CD14-positive monocyte (primary cell): Measurements from ENCODE around the gene DES. TPM values are rescaled to one million over a fixed set of nuclear protein-coding genes. Genes with fewer than 3 reads are reported as not detected.

Source experiments
- DNase-seq, 3 donors: peaks; one replicate each; pipeline ENCODE4 v3.0.0-alpha.2; 2011 to 2022
- H2AFZ ChIP-seq: 2 replicates; pipeline ENCODE4 v1.6.0; 2012; ENCODE audit warnings: mild to moderate bottlenecking, low read depth, low read length, inconsistent platforms; ENCODE audit not compliant: insufficient read depth, poor library complexity, severe bottlenecking
- H3K27ac ChIP-seq, 2 donors: 1 replicate in 1 of 2; 2 replicates in 1 of 2; pipeline ENCODE4 v1.5.1; 2012 to 2013; ENCODE audit warnings: low read length in 2 of 2, control low read depth in 1 of 2, inconsistent platforms in 1 of 2, low read depth in 1 of 2, mild to moderate bottlenecking in 1 of 2
- H3K27me3 ChIP-seq, 2 donors: one replicate each; pipeline versions ENCODE4 v1.6.0 to v1.6.1; 2011 to 2013; ENCODE audit warnings: low read length in 2 of 2; ENCODE audit not compliant: control insufficient read depth in 2 of 2, insufficient read depth in 2 of 2
- H3K36me3 ChIP-seq, 2 donors: replicated peaks in 1 of 2; 1 replicate in 1 of 2; 2 replicates in 1 of 2; pipeline versions ENCODE4 v1.5.1 to v1.6.1; 2012 to 2013; ENCODE audit warnings: low read length in 2 of 2, control low read depth in 1 of 2, inconsistent platforms in 1 of 2, mild to moderate bottlenecking in 1 of 2; ENCODE audit not compliant: insufficient read depth in 2 of 2, control insufficient read depth in 1 of 2
- H3K4me1 ChIP-seq, 2 donors: 1 replicate in 1 of 2; 2 replicates in 1 of 2; pipeline versions ENCODE4 v1.5.1 to v1.6.1; 2012 to 2013; ENCODE audit warnings: low read length in 2 of 2, control low read depth in 1 of 2, inconsistent platforms in 1 of 2, mild to moderate bottlenecking in 1 of 2, moderate library complexity in 1 of 2; ENCODE audit not compliant: insufficient read depth in 2 of 2, control insufficient read depth in 1 of 2
- H3K4me2 ChIP-seq: replicated peaks from 2 replicates; pipeline ENCODE3; 2012; ENCODE audit warnings: low read length, moderate library complexity, mild to moderate bottlenecking; ENCODE audit not compliant: poor library complexity, severe bottlenecking; ENCODE audit errors: extremely low read depth
- H3K4me3 ChIP-seq, 3 experiments: fragments of 200-600 bp in 1 of 3; sonication (generic) in 1 of 3; replicated peaks in 1 of 3; 1 replicate in 2 of 3; 2 replicates in 1 of 3; pipeline ENCODE4 v1.5.1; 2011 to 2013; ENCODE audit warnings: low read length in 3 of 3, mild to moderate bottlenecking in 3 of 3, control low read depth in 2 of 3, low read depth in 2 of 3, inconsistent platforms in 1 of 3, moderate library complexity in 1 of 3
- H3K79me2 ChIP-seq: 2 replicates; pipeline ENCODE4 v1.6.0; 2012; ENCODE audit warnings: mild to moderate bottlenecking, control low read depth, inconsistent platforms, low read length, moderate library complexity; ENCODE audit not compliant: insufficient read depth
- H3K9ac ChIP-seq: 2 replicates; pipeline ENCODE4 v1.6.0; 2017; ENCODE audit warnings: low read length, mild to moderate bottlenecking; ENCODE audit not compliant: insufficient read depth, poor library complexity, severe bottlenecking
- H3K9me3 ChIP-seq, 2 donors: replicated peaks in 1 of 2; 1 replicate in 1 of 2; 2 replicates in 1 of 2; pipeline versions ENCODE4 v1.5.1 to v1.6.1; 2012 to 2013; ENCODE audit warnings: low read length in 2 of 2, control low read depth in 1 of 2; ENCODE audit not compliant: control insufficient read depth in 1 of 2, insufficient read depth in 1 of 2
- H4K20me1 ChIP-seq: 2 replicates; pipeline ENCODE4 v1.6.0; 2012; ENCODE audit warnings: mild to moderate bottlenecking, low read length, control low read depth, moderate library complexity; ENCODE audit not compliant: insufficient read depth
- H3K27ac Mint-ChIP-seq, 7 donors: one replicate each; pipeline ENCODE4 v1.8.0; 2020; ENCODE audit warnings: mild to moderate bottlenecking in 7 of 7, mixed read lengths in 7 of 7, moderate library complexity in 6 of 7, inconsistent platforms in 2 of 7
- H3K27me3 Mint-ChIP-seq, 3 donors: one replicate each; pipeline ENCODE4 v1.8.0; 2021 to 2022; ENCODE audit warnings: low read depth in 3 of 3, mild to moderate bottlenecking in 3 of 3, mixed read lengths in 3 of 3, moderate library complexity in 3 of 3, inconsistent platforms in 1 of 3
- H3K36me3 Mint-ChIP-seq, 2 donors: one replicate each; pipeline ENCODE4 v1.8.0; 2020; ENCODE audit warnings: mixed read lengths in 2 of 2, inconsistent platforms in 1 of 2, mild to moderate bottlenecking in 1 of 2
- H3K4me1 Mint-ChIP-seq: one replicate; pipeline ENCODE4 v1.8.0; 2020; ENCODE audit warnings: mild to moderate bottlenecking, mixed read lengths
- H3K4me3 Mint-ChIP-seq, 2 donors: one replicate each; pipeline ENCODE4 v1.8.0; 2020; ENCODE audit warnings: mild to moderate bottlenecking in 2 of 2, mixed read lengths in 2 of 2, moderate library complexity in 1 of 2
- H3K9me3 Mint-ChIP-seq, 7 donors: one replicate each; pipeline ENCODE4 v1.8.0; 2020 to 2022; ENCODE audit warnings: mixed read lengths in 7 of 7, mild to moderate bottlenecking in 6 of 7, moderate library complexity in 6 of 7, inconsistent platforms in 2 of 7
- WGBS: methylation state at CpG from one replicate; pipeline ENCODE4 v1.1.5; 2013; ENCODE audit warnings: missing lambda C conversion rate; ENCODE audit not compliant: insufficient coverage; 5-methylcytosine and 5-hydroxymethylcytosine counted together
- intact Hi-C, 2 donors: fragments of 100-400 bp; cut with micrococcal nuclease; formaldehyde crosslinking; loops; one replicate each; pipeline versions ENCODE4 v1.15.0 to v1.15.1; 2023
- polyA plus RNA-seq, 3 donors: library from polyadenylated mRNA; depleted of rRNA in 1 of 3; unstranded in 2 of 3; stranded (reverse) in 1 of 3; fragments of 300-500 nt in 2 of 3; fragments of >200 nt in 1 of 3; fragmentation: Illumina TruSeq in 2 of 3; gene quantifications; 1 replicate in 2 of 3; 2 replicates in 1 of 3; pipeline ENCODE4 v1.2.3, GENCODE V29; 2012 to 2021
- TF ChIP-seq, protein P1 (sequence below): fragments of 200-600 bp; IDR thresholded peaks from one replicate; pipeline ENCODE4 v1.8.0; 2022; ENCODE audit warnings: antibody characterized with exemption, mild to moderate bottlenecking

The DES gene
- polyA plus RNA-seq, 3 donors, result 2.4 to 4.0 (median 2.4) TPM

DNA sequence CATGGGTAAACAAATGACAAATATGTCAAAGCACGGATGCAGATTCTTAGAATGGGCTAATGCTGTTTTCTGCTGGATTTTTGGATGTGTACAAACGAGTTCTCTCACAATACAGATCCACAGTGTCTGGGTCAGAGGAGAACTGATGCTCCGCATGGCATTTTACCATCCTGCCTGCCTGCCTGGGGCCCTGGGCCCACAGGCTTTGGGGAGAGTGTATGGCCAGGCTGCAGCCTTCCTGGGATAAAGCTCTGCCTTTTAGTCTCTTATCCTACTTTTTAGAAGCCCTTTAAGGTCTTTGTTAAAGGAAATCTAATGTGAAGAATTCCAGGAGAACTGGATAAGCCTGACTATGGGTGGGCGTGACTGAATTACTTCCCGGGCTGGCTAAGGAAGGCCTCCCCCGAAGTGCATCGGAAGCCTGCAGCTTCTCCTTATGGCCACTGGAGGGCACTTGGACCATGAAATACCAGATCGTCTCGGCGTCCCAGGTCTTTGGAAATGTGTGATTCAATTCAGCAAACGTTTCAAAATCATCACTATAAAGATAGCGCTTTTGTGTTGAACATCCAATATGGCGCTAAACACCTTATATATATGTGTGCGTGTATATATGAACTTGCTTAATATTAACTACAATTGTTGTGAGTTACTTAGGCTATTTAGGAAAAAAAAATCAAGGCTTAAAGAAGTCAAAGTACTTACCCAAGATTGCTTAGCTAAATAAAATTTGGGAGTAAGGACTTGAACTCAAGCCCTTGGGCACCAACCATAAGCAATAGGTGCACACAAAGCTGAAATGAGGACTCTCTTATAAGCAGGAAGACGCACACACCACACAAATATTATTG, 15.3 kb upstream of the DES start:
- WGBS, result 20% methylated on average over 5 of the region's 15 CpGs
- Histone ChIP-seq H3K9ac (no peak overlapping the region), H4K20me1 (no peaks in the 10 kb centered on the region), H3K27ac (no peak overlapping the region), H3K4me2 (no peak overlapping the region), H3K9me3 (no peaks in the 10 kb centered on the region), H3K4me3 (no peak overlapping the region), H3K27me3 (no peaks in the 10 kb centered on the region), H2AFZ (no peak overlapping the region), H3K79me2 (no peaks in the 10 kb centered on the region), H3K4me1 (peaks cover 18 to 20% of the 10 kb centered on the region in 2 donors), H3K36me3 (no peaks in the 10 kb centered on the region)
- H3K27ac Mint-ChIP-seq, result no peak overlapping the region
- peaks cover 16% of the 10 kb centered on the region for H3K4me1 Mint-ChIP-seq
- DNase-seq, result peak; percentile 54 to 72 (median 71)
- peaks cover 8 to 16% (median 11%) of the 10 kb centered on the region in 3 donors for H3K27me3 Mint-ChIP-seq
- H3K36me3 Mint-ChIP-seq, result no peaks in the 10 kb centered on the region
- intact Hi-C loops, result loop anchor here (2.0 kb wide), 2 partner anchors 124 to 128 kb away; no protein-coding TSS in a partner anchor
- H3K9me3 Mint-ChIP-seq, result peaks cover 0 to 1% (median 0%) of the 10 kb centered on the region in 7 donors
- TF ChIP-seq, protein P1, sequence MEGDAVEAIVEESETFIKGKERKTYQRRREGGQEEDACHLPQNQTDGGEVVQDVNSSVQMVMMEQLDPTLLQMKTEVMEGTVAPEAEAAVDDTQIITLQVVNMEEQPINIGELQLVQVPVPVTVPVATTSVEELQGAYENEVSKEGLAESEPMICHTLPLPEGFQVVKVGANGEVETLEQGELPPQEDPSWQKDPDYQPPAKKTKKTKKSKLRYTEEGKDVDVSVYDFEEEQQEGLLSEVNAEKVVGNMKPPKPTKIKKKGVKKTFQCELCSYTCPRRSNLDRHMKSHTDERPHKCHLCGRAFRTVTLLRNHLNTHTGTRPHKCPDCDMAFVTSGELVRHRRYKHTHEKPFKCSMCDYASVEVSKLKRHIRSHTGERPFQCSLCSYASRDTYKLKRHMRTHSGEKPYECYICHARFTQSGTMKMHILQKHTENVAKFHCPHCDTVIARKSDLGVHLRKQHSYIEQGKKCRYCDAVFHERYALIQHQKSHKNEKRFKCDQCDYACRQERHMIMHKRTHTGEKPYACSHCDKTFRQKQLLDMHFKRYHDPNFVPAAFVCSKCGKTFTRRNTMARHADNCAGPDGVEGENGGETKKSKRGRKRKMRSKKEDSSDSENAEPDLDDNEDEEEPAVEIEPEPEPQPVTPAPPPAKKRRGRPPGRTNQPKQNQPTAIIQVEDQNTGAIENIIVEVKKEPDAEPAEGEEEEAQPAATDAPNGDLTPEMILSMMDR, result peak; percentile 94
- no peak overlapping the region for H3K4me3 Mint-ChIP-seq

DNA sequence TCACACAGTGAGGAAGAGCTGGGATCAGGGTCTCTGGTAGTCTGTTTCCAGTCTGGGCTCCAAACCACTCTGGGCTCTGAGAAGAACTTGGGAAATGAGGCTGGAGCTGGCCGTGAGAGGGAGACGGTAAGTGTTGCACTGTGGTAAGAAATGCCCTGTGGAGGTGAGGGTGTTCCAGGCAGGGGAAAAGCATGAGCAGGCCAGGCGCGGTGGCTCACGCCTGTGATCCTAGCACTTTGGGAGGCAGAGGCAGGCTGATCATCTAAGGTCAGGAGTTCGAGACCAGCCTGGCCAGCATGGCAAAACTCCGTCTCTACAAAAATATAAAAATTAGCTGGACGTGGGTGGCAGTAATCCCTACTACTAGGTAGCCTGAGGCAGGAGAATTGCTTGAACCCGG, 14.3 kb upstream of the DES start:
- H3K4me3 ChIP-seq, result no peak overlapping the region
- no peak overlapping the region for H2AFZ ChIP-seq
- no peak overlapping the region for H3K9ac ChIP-seq
- H3K9me3 ChIP-seq, result no peaks in the 10 kb centered on the region
- no peak overlapping the region for H3K27ac Mint-ChIP-seq
- H3K4me1 Mint-ChIP-seq, result peaks cover 16% of the 10 kb centered on the region
- no peaks in the 10 kb centered on the region for H3K79me2 ChIP-seq
- H3K27me3 Mint-ChIP-seq, result peaks cover 10 to 19% (median 12%) of the 10 kb centered on the region in 3 donors
- H3K4me2 ChIP-seq, result no peak overlapping the region
- no peaks in the 10 kb centered on the region for H3K36me3 ChIP-seq
- H3K36me3 Mint-ChIP-seq, result no peaks in the 10 kb centered on the region
- peaks cover 18% of the 10 kb centered on the region in 2 donors for H3K4me1 ChIP-seq
- DNase-seq, result no peak
- H3K27me3 ChIP-seq, result no peaks in the 10 kb centered on the region
- intact Hi-C loops, result loop anchor here (2.0 kb wide), 2 partner anchors 123 to 127 kb away; no protein-coding TSS in a partner anchor
- peaks cover 0 to 1% (median 0%) of the 10 kb centered on the region in 7 donors for H3K9me3 Mint-ChIP-seq
- 98% methylated on average over 9 of the region's 9 CpGs for WGBS
- TF ChIP-seq, protein P1, result no peak
- H3K27ac ChIP-seq, result no peak overlapping the region
- peak overlapping the region in 1 of 2 donors; percentile 33 for H3K4me3 Mint-ChIP-seq
- H4K20me1 ChIP-seq, result no peaks in the 10 kb centered on the region
